ENCODE measurements around the gene GLI1.
A peak's percentile ranks its signal among the peaks of the same experiment; 100 is the strongest.
"Not testable (repeated sequence)": the region's sequence is repeated elsewhere in the genome, so short reads cannot be mapped to it uniquely, and the experiment has no call there.

GLI1 gene

DNA sequence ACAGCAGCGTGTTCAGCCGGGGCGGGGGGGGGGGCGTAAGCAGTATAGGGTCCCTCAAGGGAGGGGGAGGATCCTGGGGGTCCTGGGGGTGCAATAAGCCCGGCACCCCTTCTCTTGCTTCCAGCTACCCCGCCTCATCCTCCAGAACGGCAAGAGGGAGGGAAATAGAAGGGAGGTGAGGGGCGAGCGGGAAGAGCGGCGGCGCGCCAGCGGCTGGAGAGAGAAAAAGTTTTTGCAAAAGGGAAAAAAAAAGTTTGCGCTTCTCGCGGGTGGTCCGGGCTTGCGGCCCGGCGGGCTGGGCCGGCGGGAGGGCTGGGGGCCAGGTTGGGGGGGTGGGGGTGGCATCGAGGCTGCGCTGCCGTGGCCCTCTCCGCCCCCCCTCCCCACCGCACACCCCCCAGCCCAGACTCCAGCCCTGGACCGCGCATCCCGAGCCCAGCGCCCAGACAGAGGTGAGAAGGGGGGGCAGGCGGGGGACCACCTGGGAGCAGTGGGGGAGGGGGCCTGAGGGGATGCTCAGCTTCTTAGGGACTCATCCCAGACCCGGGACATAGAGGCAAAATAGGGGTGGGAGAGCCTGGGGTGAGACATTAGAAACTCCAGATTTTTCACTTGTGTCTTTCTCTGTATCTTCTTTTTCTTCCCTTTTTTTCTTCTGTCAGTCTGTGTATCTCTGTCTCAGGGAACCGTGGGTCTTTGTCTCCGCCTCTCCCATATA, at the start of gene GLI1:
Gene GLI1 (plus strand): TSS at position 36 of the 718 bp plus-strand sequence. CDS start 3,907 bp downstream, outside the sequence.
- DNase-seq = no peak

DNA sequence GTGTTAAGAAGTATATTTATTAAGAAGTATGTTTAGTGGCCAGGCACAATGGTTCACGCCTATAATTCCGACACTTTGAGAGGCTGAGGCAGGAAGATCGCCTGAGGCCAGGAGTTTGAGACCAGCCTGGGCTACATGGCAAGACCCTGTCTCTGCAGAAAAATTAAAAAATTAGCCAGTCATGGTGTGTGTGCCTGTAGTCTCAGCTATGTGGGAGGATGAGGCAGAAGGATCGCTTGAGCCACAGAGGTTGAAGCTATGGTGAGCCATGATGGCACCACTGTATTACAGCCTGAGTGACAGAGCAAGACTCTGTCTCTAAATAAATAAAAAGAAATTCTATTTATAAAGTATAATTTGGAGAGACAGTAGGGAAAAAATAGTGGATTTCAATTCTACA, 49.1 kb upstream of the GLI1 start:
- no peak for DNase-seq

DNA sequence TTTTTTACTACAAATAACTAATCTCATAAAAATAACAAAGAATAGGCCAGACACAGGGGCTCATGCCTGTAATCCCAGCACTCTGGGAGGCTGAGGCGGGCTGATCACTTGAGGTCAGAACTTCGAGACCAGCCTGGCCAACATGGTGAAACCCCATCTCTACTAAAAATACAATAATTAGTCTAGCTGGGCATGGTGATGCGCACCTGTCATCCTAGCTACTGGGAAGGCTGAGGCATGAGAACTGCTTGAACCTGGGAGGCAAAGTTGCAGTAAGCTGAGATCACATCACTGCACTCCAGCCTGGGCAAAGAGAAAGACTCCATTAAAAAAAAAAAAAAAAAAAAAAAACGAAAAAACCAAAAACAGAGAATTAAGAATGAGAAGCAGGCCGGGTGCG, 45.4 kb upstream of the GLI1 start:
- not testable (repeated sequence) for DNase-seq

DNA sequence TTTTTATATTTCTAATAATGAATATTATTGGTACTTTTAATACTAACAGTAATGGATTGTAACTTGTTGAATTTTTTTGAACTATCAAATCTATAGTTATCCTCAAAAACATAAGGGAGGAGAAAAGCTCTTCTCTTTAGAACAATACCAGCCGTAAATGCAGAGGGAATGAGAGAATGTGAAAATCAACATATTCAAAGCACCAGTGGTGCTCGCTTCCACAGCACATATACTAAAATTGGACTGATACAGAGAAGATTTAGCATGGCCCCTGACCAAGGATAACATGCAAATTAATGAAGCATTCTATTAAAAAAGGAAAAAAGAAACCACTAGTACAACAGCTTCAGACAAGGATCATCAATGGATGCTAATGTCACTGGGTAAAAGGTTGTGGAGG, 44.5 kb upstream of the GLI1 start:
- DNase-seq = no peak

DNA sequence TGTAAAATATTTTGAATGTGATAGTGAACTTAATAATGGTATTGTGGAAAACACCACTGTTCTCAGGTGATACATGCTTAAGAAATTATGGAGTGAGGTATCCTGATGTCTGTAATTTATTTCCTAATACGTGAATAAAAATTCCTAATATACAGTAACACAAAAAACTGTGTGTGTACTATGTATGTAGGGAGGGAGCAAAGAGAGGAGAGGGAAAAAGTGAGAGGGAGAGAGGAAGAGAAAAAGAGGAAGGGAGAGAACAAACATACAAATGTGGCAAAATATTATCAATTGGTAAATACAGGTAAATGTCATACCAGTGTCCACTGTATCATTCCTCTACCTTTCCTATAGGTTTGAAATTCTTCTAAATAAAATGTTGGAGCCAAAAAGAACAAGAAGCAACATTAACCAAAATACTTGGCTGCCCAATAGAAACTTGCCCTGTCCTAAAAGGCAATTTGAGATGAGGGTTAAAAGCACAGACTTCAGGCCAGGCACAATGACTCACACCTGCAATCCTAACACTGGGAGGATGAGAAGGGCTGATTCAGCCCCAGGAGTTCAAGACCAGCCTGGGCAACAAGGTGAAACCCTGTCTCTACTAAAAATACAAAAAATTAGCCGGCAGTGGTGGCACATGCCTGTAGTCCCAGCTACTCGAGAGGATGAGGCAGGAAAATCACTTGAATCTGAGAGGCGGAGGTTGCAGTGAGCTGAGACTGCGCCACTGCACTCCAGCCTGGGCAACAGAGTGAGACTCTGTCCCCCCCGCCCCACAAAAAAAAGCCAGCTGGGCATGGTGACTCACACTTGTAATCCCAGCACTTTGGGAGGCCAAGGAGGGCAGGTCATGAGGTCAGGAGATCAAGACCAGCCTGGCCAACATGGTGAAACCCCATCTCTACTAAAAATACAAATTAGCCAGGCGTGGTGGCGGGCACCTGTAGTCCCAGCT, 43.3 kb upstream of the GLI1 start:
- DNase-seq = no peak

DNA sequence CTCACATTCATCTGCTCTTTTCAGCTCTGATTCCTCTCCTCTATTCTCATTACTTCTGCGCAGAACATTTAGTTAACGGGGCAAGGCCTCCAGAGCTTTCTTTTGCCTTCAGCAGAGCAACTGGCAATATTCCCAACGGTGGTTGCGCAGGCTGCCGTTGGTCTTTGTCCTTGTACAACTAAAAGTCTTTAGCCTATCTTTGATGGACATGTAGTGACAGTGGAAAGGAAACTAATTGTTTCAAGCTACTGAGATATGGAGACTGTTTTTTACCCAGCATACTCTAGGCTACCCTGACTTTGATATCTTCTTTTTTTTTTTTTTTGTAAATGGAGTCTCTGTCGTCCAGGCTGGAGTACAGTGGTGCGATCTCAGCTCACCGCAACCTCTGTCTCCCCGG, 41.3 kb upstream of the GLI1 start:
- no peak for DNase-seq

DNA sequence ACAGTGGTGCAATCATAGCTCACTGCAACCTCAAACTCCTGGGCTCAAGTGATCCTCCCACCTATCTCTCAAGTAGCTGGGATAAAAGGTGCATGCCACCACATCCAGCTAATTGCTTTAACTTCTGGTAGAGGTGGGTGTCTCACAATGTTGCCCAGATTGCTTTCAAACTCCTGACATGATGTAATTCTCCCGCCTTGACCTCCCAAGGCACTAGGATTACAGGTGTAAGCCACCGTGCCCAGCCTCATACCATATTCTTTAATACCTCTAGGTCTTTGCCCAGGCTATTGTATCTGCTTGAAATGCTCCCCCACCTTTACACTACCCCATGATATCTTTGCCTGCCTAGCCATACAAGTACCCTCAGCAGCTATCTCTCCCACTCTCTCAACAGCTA, 40.1 kb upstream of the GLI1 start:
- DNase-seq = no peak

DNA sequence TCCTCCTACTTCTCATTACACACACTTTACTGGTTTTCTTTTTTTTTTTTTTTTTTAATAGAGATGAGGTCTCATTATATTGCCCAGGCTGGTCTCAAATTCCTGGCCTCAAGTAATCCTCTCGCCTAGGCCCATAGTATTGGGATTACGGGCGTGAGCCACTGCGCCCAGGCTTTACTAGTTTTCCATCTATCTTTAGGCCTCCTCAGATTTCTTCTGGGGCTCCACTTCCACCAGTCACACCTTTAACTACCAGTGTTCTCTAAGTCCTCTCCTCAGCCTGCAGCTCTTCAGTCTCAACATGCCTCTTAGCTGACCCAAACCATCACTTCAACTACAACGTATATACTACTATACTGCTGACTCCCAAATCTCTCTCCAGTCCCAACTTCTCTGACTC, 39.1 kb upstream of the GLI1 start:
- DNase-seq = no peak

DNA sequence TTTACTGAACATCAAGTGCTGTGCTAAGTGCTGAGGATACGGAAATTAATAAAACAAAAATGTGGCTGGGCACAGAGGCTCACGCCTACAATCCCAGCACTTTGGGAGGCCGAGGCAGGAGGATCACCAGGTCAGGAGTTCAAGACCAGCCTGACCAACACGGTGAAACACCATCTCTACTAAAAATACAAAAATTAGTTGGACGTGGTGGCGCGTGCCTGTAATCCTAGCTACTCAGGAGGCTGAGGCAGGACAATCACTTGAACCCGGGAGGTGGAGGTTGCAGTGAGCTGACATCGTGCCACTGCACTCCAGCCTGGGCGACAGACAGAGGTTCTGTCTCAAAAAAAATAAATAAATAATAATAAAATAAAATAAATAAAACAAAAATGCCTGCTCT, 32.6 kb upstream of the GLI1 start:
- not testable (repeated sequence) for DNase-seq

DNA sequence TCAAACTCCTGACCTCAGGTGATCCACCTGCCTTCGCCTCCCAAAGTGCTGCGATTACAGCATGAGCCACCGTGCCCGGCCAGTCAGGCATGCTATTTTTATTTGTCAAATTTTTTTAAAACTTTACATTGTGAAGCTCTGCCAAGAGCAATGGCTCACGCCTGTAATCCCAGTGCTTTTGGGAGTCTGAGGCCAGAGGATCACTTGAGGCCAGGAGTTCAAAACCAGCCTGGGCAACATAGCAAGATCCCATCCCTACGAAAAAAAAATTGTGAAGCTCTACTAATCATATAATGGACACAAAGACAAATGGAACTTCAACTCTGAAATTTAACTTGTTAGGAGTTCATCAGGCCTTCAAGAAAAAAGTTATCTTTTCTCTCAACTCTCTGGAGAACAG, 30.6 kb upstream of the GLI1 start:
- no peak for DNase-seq

DNA sequence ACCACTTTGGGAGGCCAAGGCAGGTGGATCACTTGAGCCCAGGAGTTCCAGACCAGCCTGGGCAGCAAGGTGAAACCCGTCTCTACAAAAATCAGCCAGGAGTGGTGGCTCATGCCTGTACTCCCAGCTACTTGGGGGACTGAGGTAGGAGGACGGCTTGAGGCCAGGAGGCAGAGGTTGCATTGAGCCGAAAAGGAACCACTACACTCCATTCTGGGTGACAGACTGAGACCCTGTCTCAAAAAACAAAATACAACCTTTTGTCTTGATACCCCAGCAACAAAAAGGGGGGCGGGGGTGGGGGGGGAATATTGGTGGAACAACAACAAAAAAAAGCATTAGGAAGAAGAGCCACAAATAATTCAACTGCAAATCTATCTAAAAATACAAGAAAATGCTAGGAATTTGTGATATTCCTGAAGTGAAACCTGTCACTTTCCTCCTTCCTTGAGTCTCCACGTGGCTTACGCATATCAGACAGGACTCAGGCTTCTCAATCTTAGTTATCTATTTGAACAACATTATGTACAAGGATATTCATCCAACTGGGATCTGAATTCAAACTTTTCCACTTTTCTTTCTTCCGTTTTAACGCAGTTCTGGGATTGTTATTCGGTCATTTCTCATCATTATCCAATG, 30.0 kb upstream of the GLI1 start:
- DNase-seq = no peak

DNA sequence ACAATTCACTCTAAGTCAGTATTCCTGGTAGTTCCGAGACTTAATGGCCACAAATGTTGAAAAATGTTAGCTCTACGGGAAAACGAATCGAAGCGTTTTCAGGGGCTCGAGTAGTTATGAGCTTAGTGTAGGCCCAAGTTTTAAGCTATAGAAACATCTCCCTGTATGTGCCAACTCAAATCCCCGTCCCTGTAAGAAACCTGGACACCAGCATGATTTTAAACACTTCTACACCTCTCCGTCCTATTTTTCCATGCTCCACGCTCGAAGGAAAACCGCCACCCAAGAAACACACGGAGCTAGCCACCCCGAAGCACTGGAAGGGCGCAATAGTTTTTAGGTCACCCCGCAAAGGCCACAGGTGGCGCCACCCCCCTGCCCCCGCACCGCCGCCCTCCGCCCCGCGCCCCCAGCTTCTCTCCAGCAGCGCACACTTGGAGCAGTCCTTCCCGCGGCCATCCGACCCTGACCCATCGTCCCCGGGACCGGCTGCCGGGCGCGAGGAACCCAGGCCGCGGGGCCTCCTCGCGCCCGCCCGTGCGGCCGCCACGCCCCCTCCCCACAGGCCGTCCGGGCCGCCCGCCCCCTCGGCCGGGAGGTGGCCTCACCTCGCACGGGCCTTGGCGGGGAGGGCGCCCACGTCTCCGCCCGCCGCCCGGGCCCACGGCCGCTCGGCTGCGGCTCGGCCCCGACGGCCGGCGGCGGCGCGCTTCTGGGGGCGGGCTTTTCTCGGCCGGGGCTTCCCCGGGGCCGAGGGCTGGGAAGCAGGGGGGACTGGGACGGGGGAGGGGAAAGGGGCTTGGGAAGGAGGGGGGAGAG, 29.3 kb upstream of the GLI1 start:
- DNase-seq = peak; percentile 53

DNA sequence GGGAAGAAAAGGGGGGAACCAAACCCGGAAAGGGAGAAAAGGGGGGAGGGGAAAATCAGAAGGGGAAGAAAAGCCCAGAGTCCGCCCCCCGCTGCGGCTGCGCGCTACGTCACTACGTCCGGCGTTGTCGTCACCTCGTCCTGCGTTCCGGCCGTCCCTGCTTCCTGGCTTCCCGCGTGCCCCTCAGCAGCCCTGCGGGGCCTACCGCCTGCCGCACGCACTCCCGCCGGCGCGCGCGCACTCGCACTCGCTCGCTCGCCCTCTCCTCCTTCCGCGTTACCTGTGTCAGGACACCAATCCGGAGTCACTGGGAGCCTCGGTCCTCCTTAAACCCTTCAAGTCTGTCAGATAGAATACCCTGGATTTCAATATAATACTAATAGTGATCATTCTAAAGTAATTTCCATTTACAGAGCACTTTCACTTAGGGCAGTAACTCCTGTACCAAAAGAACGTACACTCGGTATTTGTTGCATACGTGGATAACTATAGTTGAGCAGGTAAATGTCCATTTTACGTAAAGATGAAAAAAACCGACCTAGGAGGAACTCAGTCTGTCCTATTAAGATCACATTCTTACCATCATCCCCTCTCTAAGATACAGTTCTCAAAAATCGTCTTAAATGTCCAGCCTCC, 28.5 kb upstream of the GLI1 start, which contains the start of gene R3HDM2:
Gene R3HDM2 (minus strand): TSS at position 113 of the 636 bp plus-strand sequence. CDS start 120,615 bp downstream, outside the sequence.
- DNase-seq = peak; percentile 98

DNA sequence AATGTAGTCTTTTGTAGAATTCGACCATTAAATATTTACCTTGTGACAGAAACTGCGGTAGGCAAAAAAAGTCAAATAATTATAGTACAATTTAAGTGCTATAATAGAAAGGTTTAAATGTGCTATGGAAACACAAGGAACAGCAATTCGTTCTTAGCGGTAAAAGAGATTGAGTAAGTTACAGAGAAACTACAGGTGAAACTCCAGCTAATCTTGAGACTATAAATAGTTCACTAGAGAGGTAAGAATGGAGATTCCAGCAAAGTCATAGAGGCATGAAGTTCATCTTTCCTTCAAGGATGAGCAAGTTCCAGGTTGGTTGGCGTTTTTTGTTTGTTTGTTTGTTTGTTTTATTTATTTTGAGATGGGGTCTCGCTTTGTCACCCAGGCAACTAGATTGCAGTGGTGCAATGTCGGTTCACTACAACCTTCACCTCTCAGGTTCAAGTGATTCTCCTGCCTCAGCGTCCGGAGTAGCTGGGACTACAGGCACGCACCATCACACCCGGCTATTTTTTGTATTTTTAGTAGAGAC, 27.9 kb upstream of the GLI1 start:
- DNase-seq = no peak

DNA sequence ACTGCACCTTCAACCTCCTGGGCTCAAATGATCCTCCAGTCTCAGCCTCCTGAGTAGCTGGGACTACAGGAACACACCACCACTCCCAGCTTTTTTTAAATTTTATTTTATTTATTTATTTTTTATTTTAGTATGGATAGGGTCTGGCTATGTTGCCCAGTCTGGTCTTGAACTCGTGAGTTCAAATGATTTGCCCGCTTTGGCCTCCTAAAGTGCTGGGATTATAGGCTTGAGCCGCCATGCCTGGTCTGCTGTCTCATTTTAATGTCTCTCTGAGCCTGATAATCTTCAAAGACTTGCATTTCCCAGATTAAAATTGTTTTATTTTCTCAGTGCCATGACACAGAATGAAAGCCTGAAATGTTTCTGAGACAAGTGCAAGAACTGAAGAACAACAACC, 26.2 kb upstream of the GLI1 start:
- DNase-seq = no peak

DNA sequence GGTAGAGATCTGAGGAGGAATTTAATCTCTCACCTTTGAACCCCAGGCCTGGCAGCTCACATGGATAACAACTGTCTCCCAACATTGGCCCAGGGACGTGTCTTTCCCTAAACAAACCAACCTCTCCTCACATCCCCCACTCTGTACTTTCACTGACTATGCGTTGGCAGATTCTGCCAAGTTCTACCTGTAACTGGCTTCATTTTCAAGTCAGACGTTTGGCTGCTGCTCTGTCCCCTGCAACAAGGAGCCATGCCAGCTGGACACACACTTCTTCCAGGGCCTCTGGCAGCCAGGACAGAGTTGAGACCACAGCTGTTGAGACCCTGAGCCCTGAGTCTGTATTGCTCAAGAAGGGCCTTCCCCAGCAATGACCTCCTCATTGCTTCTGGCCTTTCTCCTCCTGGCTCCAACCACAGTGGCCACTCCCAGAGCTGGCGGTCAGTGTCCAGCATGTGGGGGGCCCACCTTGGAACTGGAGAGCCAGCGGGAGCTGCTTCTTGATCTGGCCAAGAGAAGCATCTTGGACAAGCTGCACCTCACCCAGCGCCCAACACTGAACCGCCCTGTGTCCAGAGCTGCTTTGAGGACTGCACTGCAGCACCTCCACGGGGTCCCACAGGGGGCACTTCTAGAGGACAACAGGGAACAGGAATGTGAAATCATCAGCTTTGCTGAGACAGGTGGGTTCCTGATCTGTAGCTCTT, 24.9 kb upstream of the GLI1 start, which contains the start of gene INHBC:
Gene INHBC (plus strand): TSS at position 268 of the 707 bp plus-strand sequence. CDS start 103 bp downstream, at position 371.
- DNase-seq = no peak

DNA sequence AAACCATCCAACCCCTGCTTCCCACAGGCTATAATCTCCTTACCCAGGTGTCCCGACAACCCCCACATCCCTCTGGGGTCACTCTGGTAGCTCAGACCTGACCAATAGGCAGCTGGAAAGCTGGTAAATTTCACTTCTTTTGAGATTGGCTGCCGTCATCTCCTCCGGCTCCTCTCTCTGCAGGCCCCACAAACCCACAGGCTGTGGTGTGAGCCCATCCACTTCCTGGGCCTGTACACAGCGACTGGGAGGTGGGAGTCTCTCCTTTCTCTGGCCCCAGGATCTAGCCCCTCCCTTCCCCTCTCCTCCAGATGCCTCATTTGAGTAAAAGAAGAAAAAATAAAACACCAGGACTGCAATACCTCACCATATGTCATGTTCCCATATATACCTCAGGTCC, 24.3 kb upstream of the GLI1 start:
- DNase-seq = no peak

DNA sequence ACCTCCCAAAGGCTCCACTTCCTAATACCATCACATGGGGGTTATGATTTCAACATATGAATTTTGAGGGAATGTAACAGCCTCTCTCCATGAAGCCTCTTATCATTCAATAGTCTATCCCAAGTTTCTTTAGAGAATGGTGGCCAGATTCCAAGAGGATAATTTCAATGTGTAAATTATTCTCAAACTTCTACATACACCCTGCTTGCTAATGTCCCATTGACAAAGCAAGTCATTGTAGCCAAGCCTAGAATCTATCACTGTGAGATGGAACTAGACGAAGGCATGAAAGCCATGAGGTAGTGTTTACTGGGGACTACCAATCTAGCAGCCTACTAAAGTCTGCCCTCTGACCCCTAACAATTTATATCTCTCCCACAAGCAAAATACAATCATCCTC, 21.2 kb upstream of the GLI1 start:
- no peak for DNase-seq

DNA sequence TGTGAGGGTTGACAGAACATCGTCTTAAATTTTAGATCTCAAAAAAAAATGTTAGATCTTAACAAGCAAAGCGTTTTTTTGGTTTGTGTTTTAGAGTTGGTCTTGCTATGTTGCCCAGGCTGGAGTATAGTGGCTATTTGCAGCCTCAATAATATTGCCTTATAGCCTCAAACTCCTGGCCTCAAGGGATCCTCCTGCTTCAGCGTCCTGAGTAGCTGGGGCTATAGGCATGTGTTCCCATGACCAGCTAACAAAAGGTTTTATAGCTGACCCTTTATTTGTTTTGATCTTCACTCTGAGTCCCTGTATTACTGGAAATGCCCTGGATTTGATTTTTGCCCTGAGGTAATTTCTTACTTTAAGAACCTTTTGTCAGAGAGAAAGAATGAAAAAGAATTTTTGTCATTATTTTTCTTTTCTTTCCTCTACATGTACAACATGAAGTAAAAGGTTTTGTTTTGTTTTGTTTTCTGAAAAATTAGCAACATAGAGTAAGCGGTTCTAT, 19.8 kb upstream of the GLI1 start:
- no peak for DNase-seq

DNA sequence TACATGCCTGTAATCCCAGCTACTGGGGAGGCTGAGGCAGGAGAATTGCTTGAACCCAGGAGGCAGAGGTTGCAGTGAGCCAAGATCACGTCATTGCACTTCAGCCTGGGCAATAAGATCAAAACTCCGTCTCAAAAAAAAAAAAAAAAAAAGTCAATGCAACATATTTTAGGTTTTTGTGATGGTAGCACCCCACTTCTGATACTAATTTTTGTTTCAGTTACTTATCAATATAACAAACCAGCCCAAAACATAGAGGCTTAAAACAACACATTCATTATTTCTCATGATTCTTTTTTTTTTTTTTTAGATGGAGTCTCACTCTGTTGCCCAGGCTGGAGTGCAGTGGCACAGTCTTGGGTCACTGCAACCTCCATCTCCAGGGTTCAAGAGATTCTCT, 18.2 kb upstream of the GLI1 start:
- DNase-seq = not testable (repeated sequence)

Data from activated CD4-positive, alpha-beta T cell treated with anti-CD3 and anti-CD28 coated beads for 48 hours (primary cell).